Immature natural killer cell (primary cell): ENCODE data around the gene RPS6KA6. TPM values are rescaled to one million over a fixed set of nuclear protein-coding genes. Genes with fewer than 3 reads are reported as not detected.
"Not testable (repeated sequence)": the region's sequence is repeated elsewhere in the genome, so short reads cannot be mapped to it uniquely, and the experiment has no call there.

Experiments
- DNase-seq, 3 donors: peaks; one replicate each; pipeline ENCODE4 v3.0.0; 2022; ENCODE audit warnings: mixed read lengths in 1 of 3
- H3K27ac Mint-ChIP-seq, 6 donors: one replicate each; pipeline ENCODE4 v1.8.0; 2020; ENCODE audit warnings: mixed read lengths in 6 of 6, mild to moderate bottlenecking in 5 of 6, inconsistent platforms in 4 of 6, moderate library complexity in 3 of 6
- H3K27me3 Mint-ChIP-seq, 3 donors: one replicate each; pipeline ENCODE4 v1.8.0; 2020 to 2021; ENCODE audit warnings: low read depth in 3 of 3, mild to moderate bottlenecking in 3 of 3, mixed read lengths in 3 of 3, moderate library complexity in 3 of 3, inconsistent platforms in 1 of 3
- H3K36me3 Mint-ChIP-seq, 3 donors: one replicate each; pipeline ENCODE4 v1.8.0; 2020; ENCODE audit warnings: mixed read lengths in 3 of 3, inconsistent platforms in 2 of 3, mild to moderate bottlenecking in 2 of 3
- H3K4me1 Mint-ChIP-seq, 2 donors: one replicate each; pipeline ENCODE4 v1.8.0; 2020; ENCODE audit warnings: inconsistent platforms in 2 of 2, mild to moderate bottlenecking in 2 of 2, mixed read lengths in 2 of 2, moderate library complexity in 1 of 2
- H3K4me3 Mint-ChIP-seq, 5 donors: one replicate each; pipeline ENCODE4 v1.8.0; 2020; ENCODE audit warnings: mild to moderate bottlenecking in 5 of 5, mixed read lengths in 5 of 5, inconsistent platforms in 3 of 5, moderate library complexity in 3 of 5
- H3K9me3 Mint-ChIP-seq, 6 donors: one replicate each; pipeline ENCODE4 v1.8.0; 2020; ENCODE audit warnings: mild to moderate bottlenecking in 6 of 6, mixed read lengths in 6 of 6, inconsistent platforms in 4 of 6, moderate library complexity in 3 of 6
- polyA plus RNA-seq, 3 donors: library from polyadenylated mRNA; unstranded; fragments of 300-500 nt; fragmentation: Illumina TruSeq; gene quantifications; one replicate each; pipeline ENCODE4 v1.2.3, GENCODE V29; 2021

The RPS6KA6 gene
- polyA plus RNA-seq, 3 donors from 2014 or later: not detected

DNA sequence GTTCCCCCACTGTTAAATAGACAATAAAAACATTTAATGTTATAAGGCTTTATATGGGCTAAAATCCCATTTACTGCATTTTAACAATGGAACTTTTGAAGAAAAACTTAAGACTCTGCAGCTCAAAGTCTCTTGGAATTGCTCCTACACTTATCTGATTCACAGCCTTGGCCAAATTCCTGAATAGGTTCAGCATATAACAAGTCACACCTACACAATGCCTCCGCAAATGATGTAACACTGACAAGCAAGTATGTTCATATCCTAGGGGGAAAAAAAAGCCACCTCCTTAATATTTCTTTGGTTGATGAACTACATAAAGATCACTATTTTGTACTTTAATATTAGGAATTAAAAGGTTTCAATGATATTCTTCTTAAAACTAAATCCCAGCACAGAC is 34.5 kb downstream of the RPS6KA6 start:
- H3K4me3 Mint-ChIP-seq: no peak overlapping the region
- H3K27ac Mint-ChIP-seq: no peak overlapping the region
- H3K4me1 Mint-ChIP-seq: no peaks in the 10 kb centered on the region
- no peaks in the 10 kb centered on the region for H3K36me3 Mint-ChIP-seq
- H3K27me3 Mint-ChIP-seq: peaks cover 0 to 2% (median 0%) of the 10 kb centered on the region in 3 donors
- no peak for DNase-seq
- H3K9me3 Mint-ChIP-seq: peaks cover 0 to 2% (median 0%) of the 10 kb centered on the region in 6 donors

DNA sequence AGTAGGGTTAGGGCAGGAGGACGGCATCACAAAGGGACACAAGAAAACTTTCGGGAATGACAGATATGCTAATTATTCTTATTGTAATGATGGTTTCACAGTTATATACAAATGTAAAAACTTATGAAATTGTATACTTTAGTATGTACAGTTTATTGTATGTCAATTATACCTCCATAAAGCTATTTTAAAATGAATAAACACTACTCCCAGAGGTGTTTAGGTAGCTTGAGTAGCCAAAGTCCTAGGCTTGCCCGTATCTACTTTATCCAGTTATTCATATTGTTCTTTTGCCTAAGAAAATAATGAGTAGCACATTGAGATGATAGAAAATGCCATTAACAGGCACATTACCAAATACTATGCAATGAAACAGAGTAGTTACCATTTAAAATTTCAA is 43.0 kb downstream of the RPS6KA6 start:
- Mint-ChIP-seq H3K4me1 (no peaks in the 10 kb centered on the region), H3K27ac (no peak overlapping the region), H3K36me3 (no peaks in the 10 kb centered on the region), H3K9me3 (peaks cover 0 to 3% (median 0%) of the 10 kb centered on the region in 6 donors), H3K4me3 (no peak overlapping the region), H3K27me3 (peaks cover 0 to 4% (median 1%) of the 10 kb centered on the region in 3 donors)
- no peak for DNase-seq

DNA sequence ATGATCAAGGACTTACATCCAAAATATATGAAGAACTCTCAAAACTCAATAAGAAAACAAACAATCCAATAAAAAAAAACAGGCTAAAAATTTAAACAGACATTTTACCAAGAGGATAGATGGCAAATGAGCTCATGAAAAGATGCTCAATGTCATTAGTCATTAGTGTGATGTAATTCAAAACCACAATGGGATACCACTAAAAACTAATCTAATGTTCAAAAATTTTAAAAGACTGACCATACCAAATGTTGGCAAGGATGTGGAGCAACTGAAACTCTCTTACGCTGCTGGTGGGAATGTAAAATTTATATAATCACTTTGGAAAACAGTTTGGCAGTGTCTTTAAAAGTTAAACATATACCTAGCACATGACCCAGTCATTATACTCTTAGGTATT is 43.7 kb downstream of the RPS6KA6 start:
- Mint-ChIP-seq H3K4me3 (no peak overlapping the region), H3K27ac (no peak overlapping the region), H3K9me3 (peaks cover 0 to 6% (median 2%) of the 10 kb centered on the region in 6 donors), H3K36me3 (no peaks in the 10 kb centered on the region), H3K27me3 (peaks cover 0 to 4% (median 1%) of the 10 kb centered on the region in 3 donors), H3K4me1 (no peaks in the 10 kb centered on the region)
- DNase-seq: no peak

DNA sequence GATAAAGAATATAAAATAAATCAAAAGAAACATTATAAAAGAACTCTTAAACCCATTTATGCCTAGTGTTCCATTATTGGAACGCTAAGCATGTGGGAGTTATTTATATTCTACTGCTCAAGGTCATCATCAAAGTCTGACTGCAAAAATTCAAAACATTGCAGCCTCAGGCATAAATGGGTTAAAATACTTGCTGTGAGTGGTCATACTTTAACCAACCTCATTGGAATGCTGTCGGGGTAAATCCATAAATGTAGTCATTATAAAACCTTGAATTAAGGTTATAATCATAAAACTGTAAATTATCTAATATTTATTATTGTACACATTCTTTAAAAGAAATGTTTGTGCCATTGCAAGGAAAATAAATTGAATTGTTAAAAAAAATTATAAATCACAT is 55.0 kb downstream of the RPS6KA6 start:
- Mint-ChIP-seq H3K4me1 (no peaks in the 10 kb centered on the region), H3K4me3 (no peak overlapping the region), H3K27me3 (peaks cover 0 to 2% (median 0%) of the 10 kb centered on the region in 3 donors), H3K36me3 (no peaks in the 10 kb centered on the region), H3K27ac (no peak overlapping the region), H3K9me3 (no peaks in the 10 kb centered on the region)
- DNase-seq: no peak

DNA sequence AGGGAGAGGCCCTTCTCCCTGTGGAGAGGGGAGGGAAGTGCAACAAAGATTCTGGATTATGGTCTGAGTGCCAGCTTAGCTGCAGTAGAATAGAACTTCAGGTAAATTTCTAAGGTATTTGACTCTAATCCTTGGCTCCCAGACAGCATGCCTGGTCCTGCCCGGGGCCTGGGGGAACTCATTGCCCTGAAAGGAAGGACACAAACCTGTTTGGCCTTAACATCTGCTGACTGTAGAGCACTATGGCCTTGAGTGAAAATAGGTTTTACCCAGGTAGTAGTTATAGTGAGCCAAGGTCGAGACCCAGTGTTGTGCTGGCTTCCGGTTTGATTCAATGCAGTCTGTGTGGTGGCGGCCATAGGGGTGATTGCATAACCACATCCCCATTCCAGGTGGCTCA is 64.4 kb downstream of the RPS6KA6 start:
- H3K27ac Mint-ChIP-seq: no peak overlapping the region
- peaks cover 0 to 14% (median 2%) of the 10 kb centered on the region in 6 donors for H3K9me3 Mint-ChIP-seq
- peaks cover 0 to 7% (median 0%) of the 10 kb centered on the region in 3 donors for H3K27me3 Mint-ChIP-seq
- no peaks in the 10 kb centered on the region for H3K36me3 Mint-ChIP-seq
- no peaks in the 10 kb centered on the region for H3K4me1 Mint-ChIP-seq
- H3K4me3 Mint-ChIP-seq: no peak overlapping the region
- DNase-seq: no peak

DNA sequence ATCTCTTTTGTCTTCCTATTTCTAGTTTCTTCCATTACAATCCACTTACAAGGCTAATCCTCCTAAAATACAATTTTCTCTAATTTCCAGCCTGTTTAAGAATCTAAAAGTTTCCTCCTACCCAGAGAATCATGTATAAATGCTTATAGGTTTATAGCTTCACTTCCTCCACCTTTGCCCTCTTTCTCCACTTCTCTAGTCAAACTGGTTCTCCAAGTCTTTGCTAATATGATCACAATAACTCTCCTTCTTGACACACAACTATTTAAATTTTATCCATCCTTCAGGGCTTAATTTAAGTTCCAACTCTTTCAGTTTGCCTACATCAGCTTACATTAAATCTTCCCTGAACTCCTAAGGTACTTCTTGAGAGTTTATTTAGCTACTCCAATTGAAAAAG is 69.2 kb downstream of the RPS6KA6 start:
- no peak overlapping the region for H3K27ac Mint-ChIP-seq
- no peaks in the 10 kb centered on the region for H3K4me1 Mint-ChIP-seq
- peaks cover 0 to 7% (median 1%) of the 10 kb centered on the region in 6 donors for H3K9me3 Mint-ChIP-seq
- H3K36me3 Mint-ChIP-seq: no peaks in the 10 kb centered on the region
- peaks cover 1 to 10% (median 2%) of the 10 kb centered on the region in 3 donors for H3K27me3 Mint-ChIP-seq
- H3K4me3 Mint-ChIP-seq: no peak overlapping the region
- DNase-seq: no peak

DNA sequence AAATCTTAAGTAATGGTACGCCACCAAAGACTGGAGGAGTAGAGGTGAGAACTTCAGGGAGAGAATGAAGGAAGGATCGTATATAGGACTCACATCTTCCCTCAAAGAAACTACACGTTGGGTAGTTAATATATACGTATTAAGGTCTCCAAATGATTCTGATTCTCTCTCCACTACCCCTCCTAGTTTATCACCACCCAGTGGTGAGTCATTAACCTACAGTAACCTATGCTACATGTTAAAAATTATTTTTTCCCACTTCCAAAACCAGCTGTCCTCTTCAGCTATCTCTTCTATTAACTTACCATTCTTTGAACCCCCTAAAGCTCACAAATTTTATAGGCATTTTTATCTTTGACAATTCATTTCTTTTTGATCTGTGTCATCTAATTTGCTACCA is 69.7 kb downstream of the RPS6KA6 start:
- Mint-ChIP-seq H3K36me3 (no peaks in the 10 kb centered on the region), H3K4me3 (no peak overlapping the region), H3K27me3 (peaks cover 1 to 10% (median 2%) of the 10 kb centered on the region in 3 donors), H3K9me3 (peaks cover 0 to 7% (median 1%) of the 10 kb centered on the region in 6 donors), H3K4me1 (no peaks in the 10 kb centered on the region), H3K27ac (no peak overlapping the region)
- no peak for DNase-seq

DNA sequence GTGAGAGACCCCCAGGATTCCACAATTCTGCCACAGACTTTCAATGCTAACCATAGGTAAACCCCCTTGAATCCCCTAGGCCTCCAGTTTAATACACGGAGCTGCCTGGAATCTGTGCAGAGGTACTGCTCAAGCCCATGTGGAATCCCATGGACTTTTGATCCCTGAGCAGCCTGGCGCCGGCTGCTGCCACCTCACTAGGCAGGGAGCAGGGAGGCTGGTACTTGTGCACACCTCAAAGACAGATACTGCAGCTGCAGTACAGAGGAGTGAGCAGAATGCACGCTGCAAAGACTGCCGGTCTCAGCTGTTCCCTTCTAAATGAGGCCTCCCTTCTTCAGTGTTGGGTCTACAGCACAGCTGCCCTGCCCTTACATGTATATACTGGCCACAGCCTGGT is 79.4 kb downstream of the RPS6KA6 start:
- no peaks in the 10 kb centered on the region for H3K4me1 Mint-ChIP-seq
- no peak for DNase-seq
- H3K27ac Mint-ChIP-seq: no peak overlapping the region
- H3K4me3 Mint-ChIP-seq: no peak overlapping the region
- no peaks in the 10 kb centered on the region for H3K36me3 Mint-ChIP-seq
- H3K27me3 Mint-ChIP-seq: peaks cover 0 to 9% (median 0%) of the 10 kb centered on the region in 3 donors
- peaks cover 0 to 5% (median 1%) of the 10 kb centered on the region in 6 donors for H3K9me3 Mint-ChIP-seq

DNA sequence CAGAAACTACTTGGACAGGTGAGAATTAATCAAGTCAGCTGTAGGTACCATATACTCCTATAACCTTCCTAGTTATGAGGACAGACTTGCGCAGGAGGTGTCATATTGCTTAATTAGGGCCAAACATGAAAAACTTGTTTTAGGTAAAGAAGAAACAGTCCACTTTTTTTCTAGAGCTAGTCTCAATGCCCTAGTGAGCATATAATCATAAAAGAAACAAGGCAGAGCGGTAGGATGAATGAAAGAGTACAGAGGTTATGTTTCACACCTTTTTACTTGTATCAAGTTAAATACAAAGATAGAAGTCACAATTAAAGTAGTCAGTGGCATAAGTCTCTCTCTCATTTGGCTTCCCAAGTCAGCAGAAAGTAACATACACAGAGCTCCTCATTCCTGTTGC is 88.9 kb downstream of the RPS6KA6 start:
- no peaks in the 10 kb centered on the region for H3K9me3 Mint-ChIP-seq
- no peak overlapping the region for H3K4me3 Mint-ChIP-seq
- DNase-seq: no peak
- no peaks in the 10 kb centered on the region for H3K36me3 Mint-ChIP-seq
- no peak overlapping the region for H3K27ac Mint-ChIP-seq
- no peaks in the 10 kb centered on the region for H3K27me3 Mint-ChIP-seq
- H3K4me1 Mint-ChIP-seq: no peaks in the 10 kb centered on the region

DNA sequence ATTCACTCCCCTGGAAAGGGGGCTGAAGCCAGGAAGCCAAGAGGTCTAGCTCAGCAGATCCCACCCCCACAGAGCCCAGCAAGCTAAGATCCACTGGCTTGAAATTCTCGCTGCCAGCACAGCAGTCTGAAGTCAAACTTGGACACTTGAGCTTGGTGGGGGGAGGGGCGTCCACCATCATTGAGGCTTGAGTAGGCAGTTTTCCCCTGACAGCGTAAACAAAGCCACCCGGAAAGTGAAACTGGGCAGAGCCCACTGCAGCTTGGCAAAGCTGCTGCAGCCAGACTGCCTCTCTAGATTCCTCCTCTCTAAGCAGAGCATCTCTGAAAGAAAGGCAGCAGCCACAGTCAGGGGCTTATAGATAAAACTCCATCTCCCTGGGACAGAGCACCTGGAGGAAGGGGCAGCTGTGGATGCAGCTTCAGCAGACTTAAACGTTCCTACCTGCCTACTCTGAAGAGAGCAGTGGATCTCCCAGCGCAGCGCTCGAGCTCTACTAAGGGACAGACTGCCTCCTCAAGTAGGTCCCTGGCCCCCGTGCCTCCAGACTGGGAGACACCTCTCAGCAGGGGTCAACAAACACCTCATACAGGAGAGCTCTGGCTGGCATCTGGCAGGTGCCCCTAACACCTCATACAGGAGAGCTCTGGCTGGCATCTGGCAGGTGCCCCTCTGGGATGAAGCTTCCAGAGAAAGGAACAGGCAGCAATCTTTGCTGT is 108.4 kb downstream of the RPS6KA6 start:
- H3K27me3 Mint-ChIP-seq, H3K4me1 Mint-ChIP-seq, DNase-seq, H3K4me3 Mint-ChIP-seq, H3K27ac Mint-ChIP-seq, H3K36me3 Mint-ChIP-seq: not testable (repeated sequence)
- peaks cover 0 to 11% (median 5%) of the 10 kb centered on the region in 6 donors for H3K9me3 Mint-ChIP-seq

DNA sequence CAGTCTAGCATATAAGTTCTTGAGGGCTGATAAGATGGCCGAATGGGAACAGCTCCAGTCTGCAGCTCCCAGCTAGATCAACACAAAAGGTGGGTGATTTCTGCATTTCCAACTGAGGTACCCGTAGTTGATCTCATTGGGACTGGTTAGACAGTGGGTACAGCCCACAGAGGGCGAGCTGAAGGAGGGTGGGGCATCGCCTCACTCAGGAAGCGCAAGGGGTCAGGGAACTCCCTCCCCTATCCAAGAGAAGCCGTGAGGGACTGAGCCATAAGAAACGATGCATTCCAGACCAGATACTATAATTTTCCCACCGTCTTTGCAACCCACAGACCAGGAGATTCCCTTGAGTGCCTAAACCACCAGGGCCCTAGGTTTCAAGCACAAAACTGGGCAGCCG is 109.0 kb downstream of the RPS6KA6 start:
- Mint-ChIP-seq H3K4me3 (no peak overlapping the region), H3K4me1 (no peaks in the 10 kb centered on the region), H3K36me3 (no peaks in the 10 kb centered on the region), H3K9me3 (peaks cover 0 to 7% (median 5%) of the 10 kb centered on the region in 6 donors), H3K27ac (no peak overlapping the region), H3K27me3 (peaks cover 0 to 3% (median 0%) of the 10 kb centered on the region in 3 donors)
- no peak for DNase-seq

DNA sequence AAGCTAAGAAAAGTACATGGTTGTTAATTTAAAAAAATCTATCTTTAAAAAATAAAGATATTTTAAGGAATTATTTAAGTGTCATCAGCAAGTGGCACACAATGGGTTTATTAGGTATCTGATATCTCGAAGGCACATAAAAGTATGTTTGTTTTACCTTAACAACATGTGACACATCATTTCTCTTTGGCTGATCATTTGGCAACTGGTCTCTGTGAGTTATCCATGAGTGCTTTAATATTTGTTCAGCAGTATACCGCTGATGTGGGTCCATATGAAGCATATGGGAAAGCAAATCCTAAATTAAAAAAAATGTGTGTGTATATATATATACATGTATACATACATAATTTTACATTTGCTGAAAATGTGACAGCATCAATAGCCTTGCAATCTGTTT is 123.2 kb downstream of the RPS6KA6 start:
- Mint-ChIP-seq H3K27me3 (peaks cover 0 to 7% (median 4%) of the 10 kb centered on the region in 3 donors), H3K27ac (no peak overlapping the region), H3K4me1 (no peaks in the 10 kb centered on the region), H3K4me3 (no peak overlapping the region), H3K36me3 (no peaks in the 10 kb centered on the region), H3K9me3 (peaks cover 0 to 6% (median 0%) of the 10 kb centered on the region in 6 donors)
- no peak for DNase-seq

DNA sequence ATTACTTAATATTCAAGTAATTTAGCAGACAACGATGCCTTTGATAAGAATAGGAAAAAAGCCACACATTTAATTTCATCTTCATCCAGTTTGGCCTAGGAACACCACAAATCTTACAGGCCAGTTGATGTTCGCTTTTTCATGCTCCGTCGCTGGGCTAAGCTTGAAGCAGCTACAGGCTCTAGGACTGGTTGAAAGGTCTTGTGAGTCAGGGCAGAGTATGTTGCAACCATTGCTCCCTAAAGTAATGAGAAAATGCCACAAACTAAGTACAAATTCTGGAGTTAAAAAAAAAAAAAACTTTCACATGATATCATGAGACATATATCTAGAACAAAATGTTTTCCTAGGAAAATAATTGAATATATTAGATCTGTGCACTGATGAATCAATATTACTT is 123.8 kb downstream of the RPS6KA6 start:
- Mint-ChIP-seq H3K36me3 (no peaks in the 10 kb centered on the region), H3K9me3 (peaks cover 0 to 6% (median 0%) of the 10 kb centered on the region in 6 donors), H3K27me3 (peaks cover 0 to 7% (median 4%) of the 10 kb centered on the region in 3 donors), H3K4me3 (no peak overlapping the region), H3K27ac (no peak overlapping the region), H3K4me1 (no peaks in the 10 kb centered on the region)
- DNase-seq: no peak

DNA sequence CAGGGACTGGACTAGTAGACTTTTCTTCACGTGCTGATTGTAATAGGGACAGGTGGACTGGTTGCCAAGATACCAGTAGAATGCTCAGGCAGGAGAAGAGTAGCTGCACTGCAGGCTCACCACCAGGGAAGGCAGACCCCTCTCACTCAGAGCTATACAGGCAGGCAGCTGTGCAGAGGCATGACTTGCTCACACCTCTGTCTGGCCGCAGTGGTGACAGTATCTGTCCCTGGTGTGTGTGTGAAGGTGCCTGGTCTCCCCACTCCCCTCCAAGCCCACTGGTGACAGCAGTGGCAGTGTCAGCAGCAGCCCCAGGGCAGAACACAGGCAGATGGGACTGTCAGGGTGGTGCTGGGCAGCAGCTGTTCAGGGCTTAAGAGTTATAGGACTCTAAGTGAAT is 140.7 kb downstream of the RPS6KA6 start:
- H3K27ac Mint-ChIP-seq: no peak overlapping the region
- no peak overlapping the region for H3K4me3 Mint-ChIP-seq
- H3K9me3 Mint-ChIP-seq: peaks cover 0 to 3% (median 0%) of the 10 kb centered on the region in 6 donors
- no peaks in the 10 kb centered on the region for H3K4me1 Mint-ChIP-seq
- DNase-seq: no peak
- H3K27me3 Mint-ChIP-seq: peaks cover 0 to 8% (median 2%) of the 10 kb centered on the region in 3 donors
- H3K36me3 Mint-ChIP-seq: no peaks in the 10 kb centered on the region
